HG02759 (cell line): ENCODE results near the gene ZBTB47.
A peak's percentile ranks its signal among the peaks of the same experiment; 100 is the strongest.

ENCODE experiments used
- ATAC-seq: cut with Tn5 transposase; IDR thresholded peaks from one replicate; pipeline ENCODE4 v1.9.1; 2021; ENCODE audit warnings: mild to moderate bottlenecking, moderate library complexity; ENCODE audit not compliant: unreplicated experiment

Gene ZBTB47

DNA sequence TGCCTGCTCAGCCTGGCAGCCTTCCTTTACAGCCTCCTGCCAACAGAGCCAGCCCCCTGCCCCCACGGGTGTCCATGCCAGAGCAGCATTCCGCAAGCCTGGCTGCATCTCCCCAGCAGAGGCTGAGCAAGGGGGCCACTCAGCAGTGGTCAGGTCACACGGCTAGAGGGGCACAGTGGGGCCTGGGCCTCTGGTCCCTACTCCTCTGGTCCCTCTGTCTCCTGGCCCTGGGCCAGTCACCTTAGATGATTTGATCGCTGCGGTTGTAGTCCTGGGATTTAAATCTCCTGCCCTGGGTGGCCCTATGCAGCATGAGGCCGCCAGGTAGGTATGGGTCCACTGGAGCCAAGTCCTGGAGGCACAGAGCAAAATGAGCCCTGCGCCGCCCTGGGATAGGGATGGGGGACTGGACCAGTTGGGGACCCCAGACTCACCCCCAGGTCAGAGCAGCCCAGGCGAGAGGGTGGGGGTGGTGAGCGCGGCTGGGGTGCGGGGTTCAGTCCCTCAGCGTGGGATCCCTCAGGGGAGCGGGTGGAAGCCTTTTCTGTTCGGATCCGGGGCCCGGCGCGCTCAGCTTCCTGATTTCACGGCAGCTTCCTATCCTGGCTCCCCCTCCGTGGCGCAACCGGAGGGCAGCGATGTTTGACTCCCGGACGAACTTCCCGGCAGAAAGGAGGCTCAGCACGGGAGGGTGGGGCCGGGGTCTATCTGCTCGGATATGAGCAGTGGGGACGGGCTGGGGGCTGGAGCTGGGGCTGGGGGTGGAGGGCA, at the start of gene ZBTB47:
TSS of gene ZBTB47 (plus strand) at position 138 of the 771 bp plus-strand sequence. CDS start 4,659 bp downstream, outside the sequence.
- ATAC-seq = no peak

DNA sequence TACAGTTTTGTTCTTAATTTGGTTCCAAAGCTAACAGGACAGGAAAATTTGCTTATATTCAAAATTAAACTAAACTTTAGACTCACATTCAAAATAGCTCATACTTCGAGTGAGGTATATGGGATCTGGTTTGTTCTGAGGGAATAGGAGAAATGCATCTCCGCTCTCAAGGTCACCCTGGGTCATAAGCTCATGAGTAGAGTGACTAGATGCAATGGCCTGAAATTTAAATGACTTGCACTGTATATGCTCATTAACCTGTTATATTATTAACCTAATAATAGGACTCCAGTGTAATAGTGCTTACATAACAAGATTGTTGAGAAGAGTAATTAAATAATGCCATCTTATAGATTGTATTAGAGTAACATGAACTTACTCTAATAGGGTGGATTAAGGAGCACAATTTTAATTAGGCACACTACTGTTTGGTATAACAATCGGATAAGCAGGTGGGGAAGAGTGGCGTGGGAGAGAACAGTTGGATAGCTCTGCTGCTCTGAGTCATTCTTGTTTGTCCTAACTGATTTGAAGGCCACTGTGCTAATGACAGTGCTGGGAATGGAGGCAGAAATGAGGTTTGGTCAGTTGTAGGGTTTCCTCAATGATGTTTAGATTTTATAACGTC, 47.8 kb upstream of the ZBTB47 start:
- ATAC-seq = no peak

DNA sequence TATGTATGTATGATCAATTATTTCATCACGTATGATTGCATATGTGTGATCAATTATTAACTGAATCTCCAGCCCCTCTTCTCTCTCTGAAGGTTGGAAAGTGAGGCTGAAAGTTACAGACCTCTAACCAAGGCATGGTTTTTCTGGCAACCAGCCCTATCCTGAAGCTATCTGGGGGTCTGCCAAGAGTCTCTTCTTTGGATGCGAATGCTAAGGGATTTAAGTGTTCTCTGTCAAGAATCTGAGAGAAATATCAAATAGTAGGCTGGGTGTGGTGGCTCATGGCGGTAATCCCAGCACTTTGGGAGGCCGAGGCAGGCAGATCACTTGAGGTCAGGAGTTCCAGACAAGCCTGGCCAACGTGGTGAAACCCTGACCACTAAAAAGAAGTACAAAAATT, 44.9 kb upstream of the ZBTB47 start:
- no peak for ATAC-seq

DNA sequence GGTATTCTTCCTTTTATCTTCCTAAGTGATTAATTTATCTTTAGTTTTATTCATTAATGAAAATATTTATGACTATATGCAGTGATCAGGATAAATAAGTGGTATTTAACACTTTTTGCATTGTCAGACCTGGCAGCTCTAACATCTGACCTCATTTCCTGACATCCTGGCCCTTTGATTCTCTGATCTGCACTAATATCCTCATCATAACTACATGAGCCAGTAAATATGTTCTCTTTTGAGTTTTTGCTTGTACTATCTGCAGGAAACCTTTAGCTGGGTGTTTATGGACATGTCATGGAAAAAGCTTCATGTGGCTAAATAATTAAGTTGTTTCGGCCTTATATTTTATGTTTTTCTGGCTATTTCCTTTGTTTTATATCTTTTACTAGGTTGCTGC, 42.5 kb upstream of the ZBTB47 start:
- ATAC-seq = no peak

DNA sequence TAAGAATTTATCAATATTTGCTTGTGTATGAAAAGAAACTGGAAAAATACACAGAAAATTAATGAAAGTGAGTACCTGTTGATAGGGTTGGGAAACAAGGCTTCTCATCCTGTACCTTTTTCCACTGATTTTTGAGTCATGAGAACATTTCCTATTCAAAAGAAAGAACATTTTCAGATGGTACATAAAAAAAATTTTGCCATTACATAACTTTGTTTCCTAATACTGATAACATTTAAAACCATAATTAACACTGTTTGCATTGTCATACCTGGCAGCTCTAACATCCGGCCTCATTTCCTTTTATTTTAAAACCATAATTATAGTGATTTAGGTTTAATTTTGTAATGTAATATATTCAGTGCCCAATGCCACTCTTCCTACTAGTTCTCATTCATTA, 41.3 kb upstream of the ZBTB47 start:
- no peak for ATAC-seq

DNA sequence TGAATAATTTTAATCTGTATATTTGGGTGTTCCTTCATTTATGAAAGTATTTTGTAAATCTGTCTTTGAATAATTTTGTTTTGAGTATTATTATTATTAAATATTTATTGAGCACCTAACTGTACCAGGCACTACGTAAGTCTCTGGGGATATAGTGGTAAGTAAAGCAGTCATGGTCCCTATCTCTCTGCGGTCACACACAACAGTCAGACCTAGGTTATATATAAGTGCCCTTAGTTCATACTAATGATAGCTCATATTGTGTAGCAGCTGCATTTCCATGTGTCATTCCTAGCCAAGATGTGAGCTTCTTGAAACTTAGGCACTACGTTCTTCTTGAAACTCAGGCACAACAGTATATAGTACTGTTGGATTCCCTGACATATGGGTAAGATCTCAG, 40.6 kb upstream of the ZBTB47 start:
- peak; percentile 79 for ATAC-seq

DNA sequence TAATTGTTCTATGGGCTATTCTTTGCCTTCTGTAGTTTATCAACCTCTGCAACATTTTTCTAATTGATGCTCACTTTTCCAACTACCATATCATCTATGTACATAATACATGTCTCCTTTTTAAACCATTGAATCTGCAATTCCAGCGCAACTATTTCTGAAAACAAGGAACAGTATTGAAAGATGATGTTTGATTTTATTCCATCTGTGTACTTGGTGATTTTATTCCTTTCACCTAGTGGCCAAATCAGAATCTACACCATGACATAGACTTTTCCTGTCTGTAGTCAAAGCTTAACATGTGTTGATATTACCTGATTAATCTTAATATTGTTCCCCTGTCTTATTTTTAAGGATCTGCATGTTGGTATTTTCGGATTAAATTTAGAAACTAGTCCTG, 40.0 kb upstream of the ZBTB47 start:
- ATAC-seq = no peak

DNA sequence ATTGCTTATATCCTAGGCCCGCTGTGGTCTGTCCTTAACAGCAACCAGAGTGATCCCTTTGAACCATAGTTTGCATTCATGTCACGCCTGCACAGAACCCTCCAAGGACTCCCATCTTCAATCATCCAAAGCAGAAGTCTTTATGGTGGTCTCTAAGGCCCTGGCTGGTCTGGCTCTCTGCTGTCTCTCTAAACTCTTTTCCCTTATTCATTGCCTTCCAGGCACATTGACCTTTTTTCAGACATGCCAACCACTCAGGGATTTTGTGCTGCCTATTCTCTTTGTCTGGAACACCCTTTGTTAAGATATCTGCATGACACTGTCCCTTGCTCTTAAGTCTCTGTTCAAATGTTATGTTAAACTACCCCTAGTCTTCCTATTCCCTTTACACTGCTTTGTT, 21.9 kb upstream of the ZBTB47 start:
- ATAC-seq = no peak

DNA sequence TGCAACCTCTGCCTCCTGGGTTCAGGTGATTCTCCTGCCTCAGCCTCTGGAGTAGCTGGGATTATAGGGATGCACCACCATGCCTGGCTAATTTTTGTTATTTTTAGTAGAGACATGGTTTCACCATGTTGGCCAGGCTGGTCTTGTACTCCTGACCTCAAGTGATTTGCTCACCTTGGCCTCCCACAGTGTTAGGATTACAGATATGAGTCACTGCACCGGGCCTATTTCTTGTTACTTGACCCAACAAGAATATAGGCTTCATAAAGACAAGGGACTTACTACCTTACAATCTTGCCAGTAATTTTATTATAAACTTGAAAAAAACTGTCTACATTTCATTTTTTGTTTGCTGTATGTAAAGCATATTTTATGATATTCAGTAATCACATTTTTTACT, 21.4 kb upstream of the ZBTB47 start:
- ATAC-seq = no peak

DNA sequence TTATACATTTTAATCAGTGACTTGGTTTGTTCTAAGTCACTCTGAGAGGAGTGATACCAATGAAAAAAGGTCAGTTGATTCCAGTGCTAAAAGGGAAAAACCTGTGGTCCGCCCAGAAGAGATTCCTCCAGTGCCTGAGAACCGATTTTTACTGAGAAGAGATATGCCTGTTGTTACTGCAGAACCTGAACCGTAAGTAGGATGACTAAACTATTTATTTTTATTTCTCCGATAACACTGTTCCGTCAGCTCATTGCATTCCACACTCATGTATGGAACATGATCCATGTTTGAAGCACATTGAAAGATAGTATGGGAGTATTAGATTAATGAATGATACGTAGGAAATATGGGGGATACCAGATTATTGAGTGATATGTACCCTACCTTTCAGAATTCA, 20.0 kb upstream of the ZBTB47 start:
- no peak for ATAC-seq

DNA sequence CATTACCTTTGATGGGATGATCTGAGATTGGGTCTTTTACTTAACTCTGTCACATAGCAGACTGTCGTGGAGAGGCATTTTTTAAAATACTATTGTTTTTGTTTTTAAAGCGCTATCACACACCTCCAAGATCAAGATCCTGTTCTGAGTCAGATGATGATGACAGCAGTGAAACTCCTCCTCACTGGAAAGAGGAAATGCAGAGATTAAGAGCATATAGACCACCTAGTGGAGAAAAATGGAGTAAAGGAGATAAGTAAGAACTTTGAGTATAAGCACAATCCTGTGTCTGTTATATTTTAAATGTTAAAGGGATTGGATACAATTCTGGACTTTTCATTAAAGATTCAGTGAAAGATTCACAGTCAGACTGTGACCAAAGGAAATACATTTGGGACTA, 18.4 kb upstream of the ZBTB47 start:
- peak; percentile 42 for ATAC-seq

DNA sequence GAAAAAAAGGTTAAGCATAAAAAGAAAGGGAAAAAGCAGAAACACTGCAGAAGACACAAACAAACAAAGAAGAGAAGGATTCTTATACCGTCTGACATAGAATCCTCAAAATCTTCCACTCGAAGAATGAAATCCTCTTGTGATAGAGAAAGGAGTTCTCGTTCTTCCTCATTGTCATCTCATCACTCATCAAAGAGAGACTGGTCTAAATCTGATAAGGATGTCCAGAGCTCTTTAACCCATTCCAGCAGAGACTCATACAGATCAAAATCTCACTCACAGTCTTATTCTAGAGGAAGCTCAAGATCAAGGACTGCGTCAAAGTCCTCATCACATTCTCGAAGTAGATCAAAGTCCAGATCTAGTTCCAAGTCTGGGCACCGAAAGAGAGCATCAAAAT, 16.5 kb upstream of the ZBTB47 start:
- no peak for ATAC-seq

DNA sequence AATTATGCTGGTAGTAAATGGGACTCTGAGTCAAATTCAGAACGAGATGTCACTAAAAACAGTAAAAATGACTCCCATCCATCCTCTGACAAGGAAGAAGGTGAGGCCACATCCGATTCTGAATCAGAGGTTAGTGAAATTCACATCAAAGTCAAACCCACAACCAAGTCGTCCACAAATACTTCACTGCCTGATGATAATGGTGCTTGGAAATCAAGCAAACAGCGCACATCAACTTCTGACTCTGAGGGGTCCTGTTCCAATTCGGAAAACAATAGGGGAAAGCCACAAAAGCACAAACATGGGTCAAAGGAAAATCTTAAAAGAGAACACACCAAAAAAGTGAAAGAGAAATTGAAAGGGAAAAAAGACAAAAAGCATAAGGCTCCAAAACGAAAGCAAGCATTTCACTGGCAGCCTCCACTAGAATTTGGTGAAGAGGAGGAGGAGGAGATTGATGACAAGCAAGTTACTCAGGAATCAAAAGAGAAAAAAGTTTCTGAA, 15.1 kb upstream of the ZBTB47 start:
- no peak for ATAC-seq

DNA sequence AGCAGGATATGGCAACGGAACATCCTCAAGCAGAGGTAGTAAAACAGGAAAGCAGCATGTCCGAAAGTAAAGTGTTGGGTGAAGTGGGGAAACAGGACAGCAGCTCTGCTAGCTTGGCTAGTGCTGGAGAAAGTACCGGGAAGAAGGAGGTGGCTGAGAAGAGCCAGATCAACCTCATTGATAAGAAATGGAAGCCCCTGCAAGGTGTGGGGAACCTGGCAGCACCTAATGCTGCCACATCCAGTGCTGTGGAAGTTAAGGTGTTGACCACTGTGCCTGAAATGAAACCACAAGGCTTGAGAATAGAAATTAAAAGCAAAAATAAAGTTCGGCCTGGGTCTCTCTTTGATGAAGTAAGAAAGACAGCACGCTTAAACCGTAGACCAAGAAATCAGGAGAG, 14.3 kb upstream of the ZBTB47 start:
- no peak for ATAC-seq

DNA sequence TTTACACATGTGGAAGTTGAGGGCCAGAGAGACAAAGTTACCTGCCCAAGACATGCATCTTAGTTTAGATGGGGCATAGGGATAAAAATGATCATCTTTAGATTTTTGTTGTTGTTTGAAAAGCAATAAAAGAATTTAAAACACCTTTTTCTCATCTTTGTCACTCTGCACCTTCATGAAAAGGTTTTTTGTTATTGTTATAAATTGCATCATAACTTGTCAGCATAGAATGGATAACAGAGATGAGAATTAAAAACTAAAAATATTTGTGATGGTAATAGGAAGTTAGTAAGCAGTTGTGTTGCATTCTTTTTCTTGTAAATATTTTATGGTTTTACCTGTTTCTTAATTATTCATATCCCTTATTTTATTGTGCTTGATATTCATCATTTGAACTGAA, 13.4 kb upstream of the ZBTB47 start:
- no peak for ATAC-seq

DNA sequence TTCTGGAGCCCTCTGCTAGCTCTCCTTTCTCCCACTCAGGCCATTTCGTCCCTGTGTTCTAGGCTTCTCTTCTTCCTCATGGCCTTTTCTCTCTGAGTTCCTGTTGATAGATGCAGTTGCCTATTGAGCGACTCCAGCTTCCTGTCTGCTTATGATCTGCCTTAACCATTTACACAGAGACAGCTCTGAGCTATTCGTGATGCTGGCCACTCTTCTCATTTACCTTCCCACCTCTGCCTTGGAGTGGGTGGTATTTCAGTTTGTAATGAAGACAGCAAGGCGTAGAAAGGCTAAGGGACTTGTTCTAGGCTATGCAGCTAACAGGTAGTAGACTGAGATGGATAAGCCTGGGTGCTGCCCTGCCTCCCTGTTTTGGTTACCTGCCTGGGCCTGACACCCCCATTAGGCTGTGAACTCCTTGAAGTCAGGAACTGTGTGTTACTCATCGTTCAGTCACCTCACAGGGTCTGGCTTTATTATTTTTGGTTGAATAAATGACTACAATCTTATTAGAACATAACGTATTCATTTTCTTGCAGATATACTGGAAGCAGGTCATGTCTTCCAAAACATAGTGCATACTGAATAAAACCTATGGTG, 12.6 kb upstream of the ZBTB47 start:
- ATAC-seq = no peak

DNA sequence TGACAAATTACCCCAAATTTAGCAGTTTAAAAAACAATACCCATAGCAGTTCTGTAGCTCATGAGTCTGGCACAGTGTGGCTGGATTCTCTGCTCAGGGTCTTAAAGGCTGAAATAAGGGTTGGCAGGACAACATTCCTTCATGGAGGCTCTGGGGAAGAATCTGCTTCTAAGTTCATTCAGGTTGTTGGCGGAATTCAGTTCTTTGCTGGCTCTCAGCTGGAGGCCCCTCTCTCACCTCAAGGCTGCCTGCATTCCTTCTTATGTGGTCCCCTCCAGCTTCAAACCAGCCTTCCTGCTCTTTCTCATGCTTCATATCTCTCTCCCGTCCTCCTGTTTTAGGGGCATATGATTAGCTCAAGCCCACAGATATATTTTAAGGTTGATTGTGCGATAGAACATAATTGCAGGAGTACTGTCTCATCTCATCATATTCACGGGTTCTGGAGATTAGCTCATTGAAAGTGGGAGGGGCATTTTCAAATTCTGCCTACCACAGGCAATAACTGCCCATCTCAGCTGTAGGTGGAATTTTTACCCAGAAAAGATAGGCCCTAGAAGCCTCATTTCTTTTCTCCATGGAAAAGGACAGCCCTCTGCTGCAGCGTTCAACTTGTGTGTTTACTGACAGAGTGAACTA, 5.6 kb upstream of the ZBTB47 start:
- no peak for ATAC-seq

DNA sequence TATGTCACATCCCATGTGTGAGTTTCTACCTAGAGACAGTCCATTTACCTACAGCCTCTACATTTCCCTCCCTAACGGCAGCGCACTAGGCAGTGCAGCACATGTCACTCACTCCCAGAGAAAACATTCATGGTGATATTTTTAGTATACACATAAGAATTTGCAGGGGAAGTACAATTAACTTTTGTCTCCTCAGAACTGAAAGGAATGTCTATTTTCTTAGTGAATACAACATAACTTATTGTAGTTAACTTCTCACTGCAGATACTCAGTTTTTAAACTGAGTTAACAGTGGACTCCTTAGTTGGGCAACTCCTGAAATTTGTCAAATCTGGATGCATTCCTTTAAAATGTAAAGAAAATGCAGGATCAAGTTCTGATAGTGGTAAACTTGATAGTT, 4.5 kb upstream of the ZBTB47 start:
- no peak for ATAC-seq

DNA sequence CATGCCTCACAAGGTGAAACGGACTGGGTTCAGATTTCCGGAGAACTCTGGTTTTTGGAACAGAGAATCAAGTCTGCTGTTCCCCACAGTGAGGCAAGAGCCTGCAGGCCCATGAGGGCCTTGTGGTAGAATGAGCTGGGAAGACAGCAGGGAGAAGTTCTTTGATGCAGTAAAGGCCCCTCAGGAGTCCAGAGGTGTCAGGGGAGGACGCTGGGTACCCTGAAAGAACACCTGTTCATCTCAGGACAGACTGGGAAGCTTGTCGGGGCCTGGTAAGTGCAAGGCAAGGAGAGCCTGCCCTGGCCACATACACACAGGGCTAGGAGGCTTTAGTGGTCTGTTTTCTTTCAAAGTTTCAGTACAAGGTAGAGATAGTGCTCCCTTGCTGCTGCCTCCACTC, 3.7 kb upstream of the ZBTB47 start:
- ATAC-seq = no peak

DNA sequence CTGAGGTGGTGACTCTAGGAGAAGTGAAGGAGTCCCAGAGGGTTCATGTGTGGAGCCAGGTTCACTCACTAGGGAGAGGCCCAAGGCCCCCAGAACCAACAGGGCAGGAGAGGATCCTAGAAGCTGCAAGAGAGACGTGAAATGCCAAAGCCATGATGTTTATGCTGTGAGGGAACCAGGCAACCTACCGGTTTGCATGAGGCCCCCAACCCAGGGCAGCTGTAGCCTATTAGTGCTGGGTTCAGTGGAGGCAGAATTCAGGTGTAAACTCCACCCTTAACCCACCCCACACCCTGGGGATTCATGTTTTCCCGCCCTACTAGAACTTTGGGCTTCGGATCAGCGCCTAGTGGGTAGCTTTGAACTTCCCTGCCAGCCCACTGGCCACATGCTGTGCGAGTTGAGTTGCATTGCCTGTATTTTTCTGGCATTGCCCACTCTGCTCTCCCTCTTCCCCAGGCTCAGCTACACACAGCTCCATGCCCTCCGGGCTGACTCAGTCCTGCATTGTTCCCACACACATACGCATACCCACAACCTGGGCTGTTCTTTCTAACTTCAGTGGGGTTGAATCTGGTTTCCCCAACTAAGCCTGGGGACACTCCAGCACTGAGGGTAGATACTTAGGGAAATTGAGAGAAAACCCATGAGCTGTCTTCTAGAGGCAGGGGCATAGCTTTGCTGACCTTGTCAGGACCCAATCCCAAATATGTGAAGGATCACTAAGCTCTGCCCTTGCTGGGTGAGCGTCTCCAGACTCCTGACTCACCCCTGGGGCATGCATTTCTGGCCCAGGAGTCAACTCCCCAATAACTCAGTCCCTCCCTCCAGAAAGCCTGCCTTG, 2.0 kb upstream of the ZBTB47 start:
- ATAC-seq = no peak

DNA sequence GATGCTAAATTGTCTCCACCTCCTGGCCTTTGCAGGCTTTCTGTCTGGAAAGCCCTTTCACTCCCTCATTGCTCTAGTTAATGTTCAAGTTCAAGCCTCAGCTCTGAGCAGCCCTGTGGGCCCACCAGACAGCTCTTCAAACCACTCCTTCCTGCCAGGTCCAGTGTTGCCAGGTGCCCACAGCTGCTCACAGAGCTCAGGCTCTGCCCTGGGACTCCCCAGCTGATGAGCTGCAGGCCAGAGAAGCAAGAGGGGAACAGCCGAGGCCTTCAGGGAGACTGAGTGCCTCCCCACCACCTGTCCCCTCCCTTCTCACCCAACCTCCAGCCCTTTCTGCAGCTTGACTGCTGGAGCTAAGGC, 1.3 kb upstream of the ZBTB47 start:
- no peak for ATAC-seq
